HG03571 (cell line): ENCODE results near the gene OPCML.

ENCODE experiments used
- ATAC-seq: cut with Tn5 transposase; IDR thresholded peaks from one replicate; pipeline ENCODE4 v1.9.1; 2021; ENCODE audit not compliant: unreplicated experiment

Gene OPCML

GRCh38 chr11:132464939-132465338 is 1067.4 kb downstream of the OPCML start:
- no peak for ATAC-seq

GRCh38 chr11:132464003-132464342 is 1068.3 kb downstream of the OPCML start:
- no peak for ATAC-seq

- ATAC-seq = no peak
Observed at GRCh38 chr11:132463295-132464002, 1068.9 kb downstream of the OPCML start.

- no peak for ATAC-seq
Observed at GRCh38 chr11:132459736-132460135, 1072.6 kb downstream of the OPCML start.

GRCh38 chr11:132457445-132457844 is 1074.9 kb downstream of the OPCML start:
- no peak for ATAC-seq

GRCh38 chr11:132456751-132457328 is 1075.5 kb downstream of the OPCML start:
- ATAC-seq = no peak

GRCh38 chr11:132455044-132455443 is 1077.3 kb downstream of the OPCML start:
- ATAC-seq = no peak

GRCh38 chr11:132453406-132453805 is 1078.9 kb downstream of the OPCML start:
- no peak for ATAC-seq

GRCh38 chr11:132452616-132453015 is 1079.7 kb downstream of the OPCML start:
- ATAC-seq = no peak

- no peak for ATAC-seq
Observed at GRCh38 chr11:132451942-132452601, 1080.2 kb downstream of the OPCML start.

- ATAC-seq = no peak
Observed at GRCh38 chr11:132450631-132451030, 1081.7 kb downstream of the OPCML start.

- ATAC-seq = no peak
Observed at GRCh38 chr11:132448334-132448995, 1083.8 kb downstream of the OPCML start.

- ATAC-seq = no peak
Observed at GRCh38 chr11:132447761-132448160, 1084.5 kb downstream of the OPCML start.

- no peak for ATAC-seq
Observed at GRCh38 chr11:132445859-132446291, 1086.4 kb downstream of the OPCML start.

- no peak for ATAC-seq
Observed at GRCh38 chr11:132444911-132445310, 1087.4 kb downstream of the OPCML start.

- ATAC-seq = no peak
Observed at GRCh38 chr11:132439711-132440255, 1092.5 kb downstream of the OPCML start.

GRCh38 chr11:132438418-132438817 is 1093.9 kb downstream of the OPCML start:
- ATAC-seq = no peak

- ATAC-seq = no peak
Observed at GRCh38 chr11:132430429-132431062, 1101.8 kb downstream of the OPCML start.

GRCh38 chr11:132429685-132430084 is 1102.6 kb downstream of the OPCML start:
- no peak for ATAC-seq

- ATAC-seq = no peak
Observed at GRCh38 chr11:132427611-132428010, 1104.7 kb downstream of the OPCML start.

- ATAC-seq = no peak
Observed at GRCh38 chr11:132424433-132424832, 1107.9 kb downstream of the OPCML start.
